GM12878 (cell line): ENCODE data around the gene CDC27. TPM values are rescaled to one million over a fixed set of nuclear protein-coding genes. Genes with fewer than 3 reads are reported as not detected.
A peak's percentile ranks its signal among the peaks of the same experiment; 100 is the strongest.

ENCODE experiments used
- HCFC1 ChIP-seq: fragments of 150-350 bp; IDR thresholded peaks from 2 replicates; pipeline ENCODE4 v1.6.1; 2014; ENCODE audit warnings: low read length
- HDAC2 ChIP-seq: fragments of 200-600 bp; sonication (generic); IDR thresholded peaks from 2 replicates; pipeline ENCODE4 v1.6.1; 2017
- IKZF1 ChIP-seq: fragments of 450-650 bp; conservative IDR thresholded peaks from 2 replicates; pipeline ENCODE4 v1.6.1; 2017; ENCODE audit warnings: antibody characterized with exemption, mild to moderate bottlenecking
- IKZF2 ChIP-seq, 2 experiments: fragments of 450-650 bp; IDR thresholded peaks; 2 replicates each; pipeline ENCODE4 v1.6.1; 2017; ENCODE audit warnings: mild to moderate bottlenecking in 2 of 2, moderate library complexity in 2 of 2
- IRF4 ChIP-seq: IDR thresholded peaks from 2 replicates; pipeline ENCODE4 v1.6.1; 2011; ENCODE audit warnings: low read depth, low read length
- LARP7 ChIP-seq: fragments of 450-650 bp; IDR thresholded peaks from 2 replicates; pipeline ENCODE4 v1.6.1; 2017; ENCODE audit warnings: mild to moderate bottlenecking
- NFIC ChIP-seq: IDR thresholded peaks from 2 replicates; pipeline ENCODE4 v1.6.1; 2012; ENCODE audit warnings: low read depth, mild to moderate bottlenecking, inconsistent platforms, low read length, moderate library complexity
- NFXL1 ChIP-seq: fragments of 450-650 bp; IDR thresholded peaks from 2 replicates; pipeline ENCODE4 v1.6.1; 2017; ENCODE audit warnings: antibody characterized with exemption, mild to moderate bottlenecking, borderline replicate concordance
- NFYB ChIP-seq: IDR thresholded peaks from 2 replicates; pipeline ENCODE4 v1.6.1; 2011; ENCODE audit warnings: low read depth, mild to moderate bottlenecking, low read length, improper control_type of control experiment, moderate library complexity; ENCODE audit not compliant: insufficient read depth
- PAX5 ChIP-seq: IDR thresholded peaks from 2 replicates; pipeline ENCODE4 v1.6.1; 2011; ENCODE audit warnings: low read depth, low read length, borderline replicate concordance
- POLR2A ChIP-seq: IDR thresholded peaks from 2 replicates; pipeline ENCODE4 v1.6.1; 2011; ENCODE audit warnings: low read depth, mild to moderate bottlenecking, low read length
- RB1 ChIP-seq: fragments of 450-650 bp; formaldehyde crosslinking; IDR thresholded peaks from 2 replicates; pipeline ENCODE4 v1.6.1; 2017; ENCODE audit warnings: mild to moderate bottlenecking, borderline replicate concordance
- RBBP5 ChIP-seq: fragments of 200-600 bp; sonication (generic); conservative IDR thresholded peaks from 2 replicates; pipeline ENCODE4 v1.6.1; 2016
- RUNX3 ChIP-seq: IDR thresholded peaks from 2 replicates; pipeline ENCODE4 v1.6.1; 2012; ENCODE audit warnings: low read length, inconsistent platforms
- USF1 ChIP-seq: IDR thresholded peaks from 2 replicates; pipeline ENCODE4 v1.6.1; 2011; ENCODE audit warnings: borderline replicate concordance, low read depth, mild to moderate bottlenecking, moderate library complexity, mixed read lengths, low read length; ENCODE audit not compliant: insufficient read depth; ENCODE audit errors: extremely low read length
- YBX1 ChIP-seq: fragments of 450-650 bp; IDR thresholded peaks from 2 replicates; pipeline ENCODE4 v1.6.1; 2016; ENCODE audit warnings: antibody characterized with exemption
- ZNF24 ChIP-seq: fragments of 450-650 bp; IDR thresholded peaks from 2 replicates; pipeline ENCODE4 v1.6.1; 2017; ENCODE audit warnings: antibody characterized with exemption, mild to moderate bottlenecking
- ZNF687 ChIP-seq: fragments of 450-650 bp; IDR thresholded peaks from 2 replicates; pipeline ENCODE4 v1.6.1; 2017; ENCODE audit warnings: mild to moderate bottlenecking, moderate library complexity
- polyA plus RNA-seq, 11 experiments: library from polyadenylated mRNA; depleted of rRNA in 4 of 11; unstranded in 6 of 11; stranded (reverse) in 5 of 11; fragments of >200 nt; fragmentation: Nextera tagmentation in 4 of 11; fragmentation: Illumina TruSeq in 1 of 11; extraction: Ambion mirVana in 4 of 11; extraction: Trizol in 1 of 11; gene quantifications; 1 replicate in 1 of 11; 2 replicates in 10 of 11; pipeline versions ENCODE4 v1.2.1 to v1.2.3, GENCODE V29; 2011 to 2016; ENCODE audit warnings: inconsistent platforms in 2 of 11, missing spikeins in 2 of 11, low read depth in 1 of 11
- total RNA-seq, 4 experiments: library from RNA; depleted of rRNA in 3 of 4; stranded (reverse); fragments of >200 nt in 3 of 4; fragmentation: Illumina TruSeq in 1 of 4; extraction: Trizol in 1 of 4; gene quantifications; 2 replicates each; pipeline versions ENCODE4 v1.2.1 to v1.2.3, GENCODE V29; 2013 to 2021
- TF ChIP-seq, protein P1 (sequence below): fragments of 450-650 bp; IDR thresholded peaks from 2 replicates; pipeline ENCODE4 v1.6.1; 2017; ENCODE audit warnings: antibody characterized with exemption, mild to moderate bottlenecking, moderate library complexity
- TF ChIP-seq, protein P2 (sequence below): fragments of 450-650 bp; IDR thresholded peaks from 2 replicates; pipeline ENCODE4 v1.6.1; 2018; ENCODE audit warnings: borderline replicate concordance, mild to moderate bottlenecking; ENCODE audit not compliant: partially characterized antibody
- TF ChIP-seq, protein P3 (sequence below): IDR thresholded peaks from 2 replicates; pipeline ENCODE4 v1.6.1; 2011; ENCODE audit warnings: low read depth, mild to moderate bottlenecking, low read length, moderate library complexity, borderline replicate concordance; ENCODE audit errors: extremely low read depth

CDC27 gene
- total and polyA plus RNA-seq, 10 of the 15 experiments (the other 5 are each of a cell fraction or from before 2014, with no cell fraction given): 23.2 to 138 (median 97.8) TPM

DNA sequence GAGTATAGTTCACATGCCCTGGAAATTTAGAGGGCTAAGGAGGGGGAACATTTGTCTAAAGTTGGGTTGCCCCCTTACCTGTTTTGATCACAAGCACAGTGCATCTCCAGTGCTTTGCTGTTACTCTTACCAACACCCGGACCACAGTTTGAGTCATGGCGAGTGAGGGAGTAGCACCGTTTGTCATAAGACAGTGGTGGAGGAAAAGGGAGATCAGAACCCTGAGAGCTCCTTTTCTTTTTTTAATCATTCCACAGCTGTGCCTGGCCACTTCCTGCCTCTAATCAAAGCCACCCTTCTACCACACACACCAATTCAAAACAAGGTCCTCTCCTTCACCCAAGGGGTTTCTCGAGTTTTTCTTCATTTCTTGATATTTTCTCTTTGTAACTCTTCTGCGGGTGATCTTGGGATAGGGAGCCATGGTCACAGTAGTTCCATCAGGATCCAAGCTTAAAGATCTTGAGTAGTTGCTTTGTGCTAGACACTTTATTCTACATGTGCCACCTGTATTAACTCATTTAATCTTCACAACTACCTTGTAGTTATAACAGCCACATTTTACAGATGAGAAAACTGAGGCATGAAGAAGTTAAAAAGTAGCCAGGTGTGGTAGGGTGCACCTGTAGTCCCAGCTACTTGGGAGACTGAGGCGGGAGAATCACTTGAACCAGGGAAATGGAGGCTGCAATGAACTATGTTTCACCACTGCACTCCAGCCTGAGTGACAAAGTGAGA lies 15.1 kb upstream of the CDC27 start (continued):
- TF ChIP-seq USF1 (no peak), NFIC (0 out of 2 replicates have a peak, but pooled peaks have one; percentile 29), YBX1 (no peak), ZNF24 (no peak), NFXL1 (no peak), NFYB (no peak), IKZF1 (peak; percentile 39), ZNF687 (no peak), IKZF2 (IDR thresholded peaks at IDR 0.05) (peak; percentile 23 to 24; a peak in 2 of 4 replicates), POLR2A (no peak), RBBP5 (no peak), HCFC1 (no peak), RB1 (no peak), IRF4 (0 out of 2 replicates have a peak, but pooled peaks have one; percentile 17), HDAC2 (no peak), RUNX3 (peak; percentile 67), LARP7 (0 out of 2 replicates have a peak, but pooled peaks have one; percentile 3), PAX5 (no peak)
- TF ChIP-seq, protein P1, sequence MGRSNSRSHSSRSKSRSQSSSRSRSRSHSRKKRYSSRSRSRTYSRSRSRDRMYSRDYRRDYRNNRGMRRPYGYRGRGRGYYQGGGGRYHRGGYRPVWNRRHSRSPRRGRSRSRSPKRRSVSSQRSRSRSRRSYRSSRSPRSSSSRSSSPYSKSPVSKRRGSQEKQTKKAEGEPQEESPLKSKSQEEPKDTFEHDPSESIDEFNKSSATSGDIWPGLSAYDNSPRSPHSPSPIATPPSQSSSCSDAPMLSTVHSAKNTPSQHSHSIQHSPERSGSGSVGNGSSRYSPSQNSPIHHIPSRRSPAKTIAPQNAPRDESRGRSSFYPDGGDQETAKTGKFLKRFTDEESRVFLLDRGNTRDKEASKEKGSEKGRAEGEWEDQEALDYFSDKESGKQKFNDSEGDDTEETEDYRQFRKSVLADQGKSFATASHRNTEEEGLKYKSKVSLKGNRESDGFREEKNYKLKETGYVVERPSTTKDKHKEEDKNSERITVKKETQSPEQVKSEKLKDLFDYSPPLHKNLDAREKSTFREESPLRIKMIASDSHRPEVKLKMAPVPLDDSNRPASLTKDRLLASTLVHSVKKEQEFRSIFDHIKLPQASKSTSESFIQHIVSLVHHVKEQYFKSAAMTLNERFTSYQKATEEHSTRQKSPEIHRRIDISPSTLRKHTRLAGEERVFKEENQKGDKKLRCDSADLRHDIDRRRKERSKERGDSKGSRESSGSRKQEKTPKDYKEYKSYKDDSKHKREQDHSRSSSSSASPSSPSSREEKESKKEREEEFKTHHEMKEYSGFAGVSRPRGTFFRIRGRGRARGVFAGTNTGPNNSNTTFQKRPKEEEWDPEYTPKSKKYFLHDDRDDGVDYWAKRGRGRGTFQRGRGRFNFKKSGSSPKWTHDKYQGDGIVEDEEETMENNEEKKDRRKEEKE: no peak
- TF ChIP-seq, protein P2, sequence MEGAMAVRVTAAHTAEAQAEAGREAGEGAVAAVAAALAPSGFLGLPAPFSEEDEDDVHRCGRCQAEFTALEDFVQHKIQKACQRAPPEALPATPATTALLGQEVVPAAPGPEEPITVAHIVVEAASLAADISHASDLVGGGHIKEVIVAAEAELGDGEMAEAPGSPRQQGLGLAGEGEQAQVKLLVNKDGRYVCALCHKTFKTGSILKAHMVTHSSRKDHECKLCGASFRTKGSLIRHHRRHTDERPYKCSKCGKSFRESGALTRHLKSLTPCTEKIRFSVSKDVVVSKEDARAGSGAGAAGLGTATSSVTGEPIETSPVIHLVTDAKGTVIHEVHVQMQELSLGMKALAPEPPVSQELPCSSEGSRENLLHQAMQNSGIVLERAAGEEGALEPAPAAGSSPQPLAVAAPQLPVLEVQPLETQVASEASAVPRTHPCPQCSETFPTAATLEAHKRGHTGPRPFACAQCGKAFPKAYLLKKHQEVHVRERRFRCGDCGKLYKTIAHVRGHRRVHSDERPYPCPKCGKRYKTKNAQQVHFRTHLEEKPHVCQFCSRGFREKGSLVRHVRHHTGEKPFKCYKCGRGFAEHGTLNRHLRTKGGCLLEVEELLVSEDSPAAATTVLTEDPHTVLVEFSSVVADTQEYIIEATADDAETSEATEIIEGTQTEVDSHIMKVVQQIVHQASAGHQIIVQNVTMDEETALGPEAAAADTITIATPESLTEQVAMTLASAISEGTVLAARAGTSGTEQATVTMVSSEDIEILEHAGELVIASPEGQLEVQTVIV: no peak
- TF ChIP-seq, protein P3, sequence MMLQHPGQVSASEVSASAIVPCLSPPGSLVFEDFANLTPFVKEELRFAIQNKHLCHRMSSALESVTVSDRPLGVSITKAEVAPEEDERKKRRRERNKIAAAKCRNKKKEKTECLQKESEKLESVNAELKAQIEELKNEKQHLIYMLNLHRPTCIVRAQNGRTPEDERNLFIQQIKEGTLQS: no peak
